Thyroid gland (tissue), 4 donors: Measurements from ENCODE around the gene PRSS33. TPM values are rescaled to one million over a fixed set of nuclear protein-coding genes. Genes with fewer than 3 reads are reported as not detected.

Source experiments
- DNase-seq, 2 donors: peaks; one replicate each; pipeline ENCODE4 v3.0.0-alpha.2; 2019
- H3K27ac ChIP-seq, 3 donors: fragments of 200-600 bp; sonication (generic); 1 replicate in 2 of 3; 2 replicates in 1 of 3; pipeline ENCODE4 v1.5.1; 2016 to 2019; ENCODE audit warnings: mild to moderate bottlenecking in 1 of 3, moderate library complexity in 1 of 3
- H3K27me3 ChIP-seq: fragments of 200-600 bp; sonication (generic); one replicate; pipeline ENCODE4 v1.5.1; 2019
- H3K36me3 ChIP-seq, 2 donors: fragments of 200-600 bp; sonication (generic); one replicate each; pipeline ENCODE4 v1.5.1; 2016 to 2019
- H3K4me1 ChIP-seq, 2 donors: fragments of 200-600 bp; sonication (generic); one replicate each; pipeline ENCODE4 v1.5.1; 2017 to 2019
- H3K4me3 ChIP-seq, 3 donors: fragments of 200-600 bp; sonication (generic); replicated peaks in 1 of 3; 1 replicate in 2 of 3; 2 replicates in 1 of 3; pipeline ENCODE4 v1.5.1; 2016; ENCODE audit warnings: mild to moderate bottlenecking in 1 of 3
- H3K9me3 ChIP-seq: fragments of 200-600 bp; sonication (generic); one replicate; pipeline ENCODE4 v1.5.1; 2017
- CTCF ChIP-seq, 6 experiments: fragments of 200-600 bp in 3 of 6; fragments of 450-650 bp in 3 of 6; sonication (generic) in 3 of 6; IDR thresholded peaks; one replicate each; pipeline ENCODE4 v1.5.1; 2016 to 2019; ENCODE audit warnings: antibody characterized with exemption in 6 of 6, mild to moderate bottlenecking in 2 of 6, inconsistent platforms in 1 of 6, moderate library complexity in 1 of 6
- POLR2A ChIP-seq, 2 donors: fragments of 450-650 bp; IDR thresholded peaks; one replicate each; pipeline ENCODE4 v1.6.1; 2017; ENCODE audit warnings: antibody characterized with exemption in 2 of 2, mild to moderate bottlenecking in 2 of 2, moderate library complexity in 1 of 2
- WGBS, 2 donors: methylation state at CpG; one replicate each; pipeline ENCODE4 v1.1.5; 2017; 5-methylcytosine and 5-hydroxymethylcytosine counted together
- intact Hi-C: fragments of 100-400 bp; cut with DNase I; formaldehyde crosslinking; loops from one replicate; pipeline ENCODE4 v1.15.1; 2023
- total RNA-seq, 4 donors: library from RNA; depleted of rRNA; stranded (reverse); fragments of >200 nt; gene quantifications; one replicate each; pipeline ENCODE4 v1.2.3, GENCODE V29; 2016

PRSS33 gene
- total RNA-seq, 4 donors from 2014 or later = not detected

DNA sequence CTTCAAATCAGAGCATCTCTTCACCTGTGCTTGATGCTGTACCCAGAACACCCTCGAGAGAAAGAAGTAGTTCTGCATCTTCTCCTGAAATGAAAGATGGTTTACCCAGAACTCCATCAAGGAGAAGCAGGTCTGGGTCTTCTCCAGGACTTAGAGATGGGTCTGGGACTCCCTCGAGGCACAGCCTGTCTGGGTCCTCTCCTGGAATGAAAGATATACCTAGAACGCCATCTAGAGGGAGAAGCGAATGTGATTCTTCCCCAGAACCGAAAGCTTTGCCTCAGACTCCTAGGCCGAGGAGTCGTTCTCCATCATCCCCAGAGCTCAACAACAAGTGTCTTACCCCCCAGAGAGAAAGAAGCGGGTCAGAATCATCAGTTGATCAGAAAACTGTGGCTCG, 22.6 kb downstream of the PRSS33 start:
- intact Hi-C loops = no loop called here
- no peak for TF ChIP-seq POLR2A (IDR thresholded peaks at IDR 0.05)
- no peak for TF ChIP-seq CTCF (IDR thresholded peaks at IDR 0.05)
- Histone ChIP-seq H3K36me3 (peaks cover 99 to 100% of the 10 kb centered on the region in 2 donors), H3K27ac (no peak overlapping the region), H3K4me3 (no peak overlapping the region), H3K4me1 (no peaks in the 10 kb centered on the region), H3K27me3 (no peaks in the 10 kb centered on the region), H3K9me3 (no peaks in the 10 kb centered on the region)
- WGBS, 2 donors = 97 to 98% methylated on average over 9 of the region's 9 CpGs
- DNase-seq = no peak

- TF ChIP-seq POLR2A (IDR thresholded peaks at IDR 0.05) = no peak
- TF ChIP-seq CTCF (IDR thresholded peaks at IDR 0.05) = no peak
- 90 to 95% methylated on average over 6 of the region's 6 CpGs for WGBS, 2 donors
- Histone ChIP-seq H3K9me3 (no peaks in the 10 kb centered on the region), H3K4me3 (no peak overlapping the region), H3K27ac (no peak overlapping the region), H3K27me3 (no peaks in the 10 kb centered on the region), H3K4me1 (no peaks in the 10 kb centered on the region), H3K36me3 (peaks cover 99 to 100% of the 10 kb centered on the region in 2 donors)
- intact Hi-C loops = no loop called here
- DNase-seq = no peak
These were observed 24.2 kb downstream of the PRSS33 start for GRCh38 chr16:2763173-2763572.

- DNase-seq = no peak
- Histone ChIP-seq H3K4me3 (no peak overlapping the region), H3K27me3 (no peaks in the 10 kb centered on the region), H3K27ac (no peak overlapping the region), H3K36me3 (peaks cover 99 to 100% of the 10 kb centered on the region in 2 donors), H3K4me1 (no peaks in the 10 kb centered on the region), H3K9me3 (no peaks in the 10 kb centered on the region)
- WGBS, 2 donors = 97 to 99% methylated on average over 13 of the region's 13 CpGs
- intact Hi-C loops = no loop called here
- TF ChIP-seq CTCF (IDR thresholded peaks at IDR 0.05) = no peak
- no peak for TF ChIP-seq POLR2A (IDR thresholded peaks at IDR 0.05)
These were observed 24.6 kb downstream of the PRSS33 start for GRCh38 chr16:2762711-2763110.

DNA sequence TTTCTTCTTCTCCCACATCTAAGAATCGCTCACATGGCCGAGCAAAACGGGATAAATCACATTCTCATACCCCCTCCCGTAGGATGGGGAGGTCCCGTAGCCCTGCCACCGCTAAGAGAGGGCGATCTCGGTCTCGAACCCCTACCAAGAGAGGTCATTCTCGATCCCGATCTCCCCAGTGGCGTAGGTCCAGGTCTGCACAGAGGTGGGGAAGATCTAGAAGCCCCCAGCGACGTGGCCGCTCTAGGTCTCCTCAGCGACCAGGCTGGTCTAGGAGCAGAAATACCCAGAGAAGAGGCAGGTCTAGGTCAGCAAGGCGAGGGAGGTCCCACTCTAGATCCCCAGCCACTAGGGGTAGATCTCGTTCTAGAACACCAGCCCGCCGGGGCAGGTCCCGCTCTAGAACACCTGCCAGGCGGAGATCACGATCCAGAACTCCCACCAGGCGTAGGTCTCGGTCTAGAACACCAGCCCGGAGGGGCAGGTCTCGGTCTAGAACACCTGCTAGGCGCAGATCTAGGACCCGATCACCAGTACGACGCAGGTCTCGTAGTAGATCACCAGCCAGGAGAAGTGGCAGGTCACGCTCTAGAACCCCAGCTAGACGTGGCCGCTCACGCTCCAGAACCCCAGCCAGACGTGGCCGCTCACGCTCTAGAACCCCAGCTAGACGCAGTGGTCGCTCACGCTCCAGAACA, 25.3 kb downstream of the PRSS33 start:
- no peaks in the 10 kb centered on the region for H3K9me3 ChIP-seq
- intact Hi-C loops = no loop called here
- H3K36me3 ChIP-seq = peaks cover 97 to 99% of the 10 kb centered on the region in 2 donors
- H3K27ac ChIP-seq = no peak overlapping the region
- DNase-seq = no peak
- TF ChIP-seq POLR2A (IDR thresholded peaks at IDR 0.05) (no peak), CTCF (IDR thresholded peaks at IDR 0.05) (no peak)
- H3K27me3 ChIP-seq = no peaks in the 10 kb centered on the region
- H3K4me3 ChIP-seq = no peak overlapping the region
- WGBS, 2 donors = 98 to 99% methylated on average over 35 to 42 of the region's 42 CpGs
- no peaks in the 10 kb centered on the region for H3K4me1 ChIP-seq

GRCh38 chr16:2761472-2761871, 25.9 kb downstream of the PRSS33 start:
- Histone ChIP-seq H3K4me3 (no peak overlapping the region), H3K36me3 (peaks cover 92 to 94% of the 10 kb centered on the region in 2 donors), H3K27me3 (no peaks in the 10 kb centered on the region), H3K4me1 (peaks cover under 1 to 1% of the 10 kb centered on the region in 2 donors), H3K27ac (no peak overlapping the region), H3K9me3 (no peaks in the 10 kb centered on the region)
- WGBS, 2 donors = 98 to 99% methylated on average over 10 of the region's 10 CpGs
- no peak for DNase-seq
- TF ChIP-seq CTCF (IDR thresholded peaks at IDR 0.05) (no peak), POLR2A (IDR thresholded peaks at IDR 0.05) (no peak)
- intact Hi-C loops = no loop called here
